GM11168 (cell line): ENCODE results near the gene GPR142.

Experiments used
- in situ Hi-C: fragments of 300-500 bp; cut with MboI; formaldehyde crosslinking; loops from one replicate; pipeline ENCODE4 v1.12.0; 2022; ENCODE audit warnings: low sequenced_read_pairs; ENCODE audit not compliant: unreplicated experiment

The GPR142 gene

GRCh38 chr17:74343526-74344284, 23.6 kb upstream of the GPR142 start:
- in situ Hi-C loops: no loop called here

GRCh38 chr17:74344658-74345057, 22.6 kb upstream of the GPR142 start:
- in situ Hi-C loops: no loop called here

GRCh38 chr17:74345433-74346241, 21.7 kb upstream of the GPR142 start:
- in situ Hi-C loops: no loop called here

GRCh38 chr17:74347646-74348045, 19.7 kb upstream of the GPR142 start:
- in situ Hi-C loops: no loop called here

GRCh38 chr17:74349120-74349519, 18.2 kb upstream of the GPR142 start:
- in situ Hi-C loops: no loop called here

GRCh38 chr17:74350486-74350885, 16.8 kb upstream of the GPR142 start:
- in situ Hi-C loops: loop anchor here (10.0 kb wide), 1 partner anchor 46 kb away; no protein-coding TSS in a partner anchor

- in situ Hi-C loops: loop anchor here (10.0 kb wide), 1 partner anchor 47 kb away; no protein-coding TSS in a partner anchor
Observed at GRCh38 chr17:74351552-74352210, 15.6 kb upstream of the GPR142 start.

- in situ Hi-C loops: loop anchor here (10.0 kb wide), 1 partner anchor 49 kb away; no protein-coding TSS in a partner anchor
Observed at GRCh38 chr17:74353446-74354060, 13.8 kb upstream of the GPR142 start.

- in situ Hi-C loops: loop anchor here (10.0 kb wide), 1 partner anchor 49 kb away; no protein-coding TSS in a partner anchor
Observed at GRCh38 chr17:74354123-74354522, 13.2 kb upstream of the GPR142 start.

GRCh38 chr17:74354561-74354960, 12.7 kb upstream of the GPR142 start:
- in situ Hi-C loops: loop anchor here (10.0 kb wide), 1 partner anchor 50 kb away; no protein-coding TSS in a partner anchor

- in situ Hi-C loops: loop anchor here (10.0 kb wide), 1 partner anchor 50 kb away; no protein-coding TSS in a partner anchor
Observed at GRCh38 chr17:74355065-74355464, 12.2 kb upstream of the GPR142 start.

GRCh38 chr17:74356646-74357465, 10.4 kb upstream of the GPR142 start:
- in situ Hi-C loops: loop anchor here (10.0 kb wide), 1 partner anchor 52 kb away; no protein-coding TSS in a partner anchor

GRCh38 chr17:74357466-74357809, 9.9 kb upstream of the GPR142 start:
- in situ Hi-C loops: loop anchor here (10.0 kb wide), 1 partner anchor 53 kb away; no protein-coding TSS in a partner anchor

GRCh38 chr17:74358697-74359096, 8.6 kb upstream of the GPR142 start:
- in situ Hi-C loops: loop anchor here (10.0 kb wide), 1 partner anchor 54 kb away; no protein-coding TSS in a partner anchor

GRCh38 chr17:74359916-74360315, 7.4 kb upstream of the GPR142 start:
- in situ Hi-C loops: loop anchor here (10.0 kb wide), 1 partner anchor 55 kb away; no protein-coding TSS in a partner anchor

GRCh38 chr17:74360899-74361229, 6.4 kb upstream of the GPR142 start:
- in situ Hi-C loops: no loop called here

- in situ Hi-C loops: no loop called here
Observed at GRCh38 chr17:74361230-74362068, 5.9 kb upstream of the GPR142 start, which contains the start of gene BTBD17. BTBD17 (minus strand) TSS chr17:74361868; CDS start chr17:74361819, 49 bp downstream.

- in situ Hi-C loops: no loop called here
Observed at GRCh38 chr17:74362069-74362405, 5.3 kb upstream of the GPR142 start.
